ENCODE results near the gene ENPP7.

DNA sequence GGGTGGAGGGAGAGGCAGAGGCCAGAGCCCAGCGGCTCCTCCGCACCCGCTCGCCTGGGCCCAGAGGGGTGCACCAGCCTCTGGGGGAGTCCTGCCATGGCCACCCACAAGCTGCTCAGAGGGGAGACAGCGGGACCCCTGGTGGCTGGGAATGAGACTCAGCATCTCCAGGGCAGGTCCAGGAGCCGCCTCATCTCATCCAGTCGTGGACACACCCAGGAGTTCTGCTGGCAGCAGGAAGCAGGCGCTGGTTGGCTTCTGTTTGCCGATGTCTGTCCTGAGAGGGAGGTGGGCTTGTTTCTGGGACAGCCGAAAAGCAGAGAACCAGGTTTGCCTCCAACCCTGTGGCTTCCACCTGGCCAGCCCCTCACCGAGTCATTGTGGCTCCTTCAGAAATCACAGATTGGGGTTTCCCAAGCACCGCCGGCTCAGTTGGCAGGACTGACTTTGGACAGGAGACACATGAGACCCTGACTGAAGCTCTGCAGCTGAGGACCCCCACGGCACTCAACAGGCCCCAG lies 49.6 kb upstream of the ENPP7 start:
- TF ChIP-seq, protein P1, sequence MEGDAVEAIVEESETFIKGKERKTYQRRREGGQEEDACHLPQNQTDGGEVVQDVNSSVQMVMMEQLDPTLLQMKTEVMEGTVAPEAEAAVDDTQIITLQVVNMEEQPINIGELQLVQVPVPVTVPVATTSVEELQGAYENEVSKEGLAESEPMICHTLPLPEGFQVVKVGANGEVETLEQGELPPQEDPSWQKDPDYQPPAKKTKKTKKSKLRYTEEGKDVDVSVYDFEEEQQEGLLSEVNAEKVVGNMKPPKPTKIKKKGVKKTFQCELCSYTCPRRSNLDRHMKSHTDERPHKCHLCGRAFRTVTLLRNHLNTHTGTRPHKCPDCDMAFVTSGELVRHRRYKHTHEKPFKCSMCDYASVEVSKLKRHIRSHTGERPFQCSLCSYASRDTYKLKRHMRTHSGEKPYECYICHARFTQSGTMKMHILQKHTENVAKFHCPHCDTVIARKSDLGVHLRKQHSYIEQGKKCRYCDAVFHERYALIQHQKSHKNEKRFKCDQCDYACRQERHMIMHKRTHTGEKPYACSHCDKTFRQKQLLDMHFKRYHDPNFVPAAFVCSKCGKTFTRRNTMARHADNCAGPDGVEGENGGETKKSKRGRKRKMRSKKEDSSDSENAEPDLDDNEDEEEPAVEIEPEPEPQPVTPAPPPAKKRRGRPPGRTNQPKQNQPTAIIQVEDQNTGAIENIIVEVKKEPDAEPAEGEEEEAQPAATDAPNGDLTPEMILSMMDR (IDR thresholded peaks at IDR 0.05), result no peak
- TF ChIP-seq POLR2AphosphoS5 (IDR thresholded peaks at IDR 0.05) (no peak), EP300 (IDR thresholded peaks at IDR 0.05) (no peak)
